Measurements from ENCODE around the gene URB2.

URB2 gene

DNA sequence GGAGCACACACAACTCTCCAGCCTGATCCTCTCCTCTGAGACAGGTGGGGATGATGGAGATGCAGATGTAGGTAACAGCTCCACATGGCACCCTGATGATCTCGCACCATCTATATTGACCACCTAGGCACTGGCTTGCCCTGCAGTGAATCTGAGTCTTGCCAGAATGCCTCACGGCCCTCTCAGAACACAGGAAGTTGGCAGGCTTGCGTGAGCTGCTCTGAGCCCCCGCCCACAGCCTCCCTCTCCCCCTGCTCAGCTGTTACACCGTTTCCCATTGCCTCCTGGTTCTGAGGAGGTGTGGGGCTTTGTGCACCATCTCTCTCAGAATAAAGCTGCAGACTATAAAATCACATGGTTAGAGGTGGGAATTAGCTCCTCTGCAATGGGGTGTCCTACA, 48.0 kb downstream of the URB2 start:
- Histone ChIP-seq H3K9ac (ENCODE audit: low read depth, low read length) (no peak overlapping the region), H3K4me3 (ENCODE audit: low read depth, low read length) (no peak overlapping the region), H3K9me3 (ENCODE audit: control insufficient read depth, insufficient read depth, low read length) (no peaks in the 10 kb centered on the region)

GRCh38 chr1:229675396-229675795, 49.3 kb downstream of the URB2 start:
- Histone ChIP-seq H3K9me3 (ENCODE audit: control insufficient read depth, insufficient read depth, low read length) (no peaks in the 10 kb centered on the region), H3K4me3 (ENCODE audit: low read depth, low read length) (no peak overlapping the region), H3K36me3 (ENCODE audit: control insufficient read depth, insufficient read depth, low read length) (no peaks in the 10 kb centered on the region), H3K27me3 (ENCODE audit: control insufficient read depth, insufficient read depth, low read length) (no peaks in the 10 kb centered on the region), H3K9ac (ENCODE audit: low read depth, low read length) (no peak overlapping the region), H3K4me1 (ENCODE audit: control insufficient read depth, insufficient read depth, low read length) (no peaks in the 10 kb centered on the region)

More for the DNA sequence above, 48.0 kb downstream of the URB2 start:
- no peaks in the 10 kb centered on the region for H3K4me1 ChIP-seq (ENCODE audit: control insufficient read depth, insufficient read depth, low read length)
- H3K36me3 ChIP-seq (ENCODE audit: control insufficient read depth, insufficient read depth, low read length), result no peaks in the 10 kb centered on the region
- no peaks in the 10 kb centered on the region for H3K27me3 ChIP-seq (ENCODE audit: control insufficient read depth, insufficient read depth, low read length)

DNA sequence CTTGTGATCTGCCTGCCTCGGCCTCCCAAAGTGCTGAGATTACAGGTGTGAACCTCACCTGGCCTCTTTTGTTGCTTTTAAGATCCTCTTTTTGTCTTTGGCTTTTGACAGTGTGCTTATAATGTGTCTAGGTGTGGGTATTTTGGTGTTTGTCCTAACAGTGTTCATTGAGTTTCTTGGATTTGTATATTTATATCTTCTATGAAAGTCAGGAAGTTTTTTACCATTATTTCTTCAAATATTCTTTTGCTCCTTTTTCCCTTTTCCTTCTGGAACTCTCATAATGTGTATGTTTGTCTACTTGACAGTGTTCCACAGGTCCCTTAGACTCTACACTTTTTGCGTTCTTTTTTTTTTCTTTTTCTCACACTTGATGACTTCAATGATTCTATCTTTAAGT, 59.1 kb downstream of the URB2 start:
- no peaks in the 10 kb centered on the region for H3K9me3 ChIP-seq (ENCODE audit: control insufficient read depth, insufficient read depth, low read length)
- no peak overlapping the region for H3K4me3 ChIP-seq (ENCODE audit: low read depth, low read length)
- H3K36me3 ChIP-seq (ENCODE audit: control insufficient read depth, insufficient read depth, low read length), result no peaks in the 10 kb centered on the region
- H3K4me1 ChIP-seq (ENCODE audit: control insufficient read depth, insufficient read depth, low read length), result no peaks in the 10 kb centered on the region
- no peaks in the 10 kb centered on the region for H3K27me3 ChIP-seq (ENCODE audit: control insufficient read depth, insufficient read depth, low read length)
- H3K9ac ChIP-seq (ENCODE audit: low read depth, low read length), result no peak overlapping the region

DNA sequence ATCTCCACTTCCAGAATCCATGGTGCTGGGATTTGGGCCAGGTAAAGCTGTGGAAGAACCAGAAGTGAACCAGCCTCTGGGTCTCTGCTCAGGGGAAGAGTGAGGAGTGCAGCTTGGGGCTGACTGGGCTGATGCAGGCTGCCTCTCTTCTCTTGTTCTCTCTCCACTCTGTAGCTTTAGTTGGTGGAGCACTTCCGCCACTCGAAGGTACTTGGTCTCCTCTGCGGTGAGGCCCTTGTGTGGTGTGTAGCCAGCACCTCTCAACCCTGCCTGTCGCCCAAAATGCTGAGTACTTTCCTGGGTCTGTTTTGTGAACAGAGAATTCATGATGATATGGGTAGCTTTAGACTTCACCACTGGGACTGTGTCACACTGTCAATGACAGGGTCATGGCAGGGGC, 63.2 kb downstream of the URB2 start:
- H3K27me3 ChIP-seq (ENCODE audit: control insufficient read depth, insufficient read depth, low read length), result no peaks in the 10 kb centered on the region
- peaks cover 3% of the 10 kb centered on the region for H3K4me1 ChIP-seq (ENCODE audit: control insufficient read depth, insufficient read depth, low read length)
- no peak overlapping the region for H3K4me3 ChIP-seq (ENCODE audit: low read depth, low read length)
- no peak overlapping the region for H3K9ac ChIP-seq (ENCODE audit: low read depth, low read length)
- no peaks in the 10 kb centered on the region for H3K9me3 ChIP-seq (ENCODE audit: control insufficient read depth, insufficient read depth, low read length)
- H3K36me3 ChIP-seq (ENCODE audit: control insufficient read depth, insufficient read depth, low read length), result no peaks in the 10 kb centered on the region

- no peaks in the 10 kb centered on the region for H3K36me3 ChIP-seq (ENCODE audit: control insufficient read depth, insufficient read depth, low read length)
- no peaks in the 10 kb centered on the region for H3K27me3 ChIP-seq (ENCODE audit: control insufficient read depth, insufficient read depth, low read length)
- H3K4me1 ChIP-seq (ENCODE audit: control insufficient read depth, insufficient read depth, low read length), result peaks cover 4% of the 10 kb centered on the region
- no peak overlapping the region for H3K9ac ChIP-seq (ENCODE audit: low read depth, low read length)
- H3K4me3 ChIP-seq (ENCODE audit: low read depth, low read length), result no peak overlapping the region
- H3K9me3 ChIP-seq (ENCODE audit: control insufficient read depth, insufficient read depth, low read length), result no peaks in the 10 kb centered on the region
Observed at GRCh38 chr1:229689904-229690303, 63.9 kb downstream of the URB2 start.

- no peaks in the 10 kb centered on the region for H3K36me3 ChIP-seq (ENCODE audit: control insufficient read depth, insufficient read depth, low read length)
- no peak overlapping the region for H3K4me3 ChIP-seq (ENCODE audit: low read depth, low read length)
- no peaks in the 10 kb centered on the region for H3K9me3 ChIP-seq (ENCODE audit: control insufficient read depth, insufficient read depth, low read length)
- peaks cover 11% of the 10 kb centered on the region for H3K4me1 ChIP-seq (ENCODE audit: control insufficient read depth, insufficient read depth, low read length)
- no peaks in the 10 kb centered on the region for H3K27me3 ChIP-seq (ENCODE audit: control insufficient read depth, insufficient read depth, low read length)
- H3K9ac ChIP-seq (ENCODE audit: low read depth, low read length), result no peak overlapping the region
Observed at GRCh38 chr1:229690662-229691061, 64.6 kb downstream of the URB2 start.

DNA sequence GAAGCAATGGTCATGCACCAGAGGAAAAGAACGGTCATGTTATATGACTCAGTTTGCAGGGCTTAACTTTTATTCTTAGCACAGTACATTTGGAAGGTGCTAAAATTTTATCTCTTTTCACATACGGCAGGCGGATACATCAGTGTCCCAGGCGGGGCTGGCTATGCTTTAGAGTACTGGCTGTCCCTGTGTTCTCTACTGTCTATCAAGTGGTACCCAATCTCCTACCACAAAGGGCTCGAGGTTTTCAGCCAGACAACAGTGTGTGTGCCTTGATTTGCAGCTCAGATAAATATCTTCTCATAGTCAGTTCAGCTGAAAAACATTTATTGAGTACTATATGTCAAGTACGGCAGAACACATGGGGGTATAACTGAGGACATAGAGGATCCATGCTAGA, 65.3 kb downstream of the URB2 start:
- Histone ChIP-seq H3K27me3 (ENCODE audit: control insufficient read depth, insufficient read depth, low read length) (no peaks in the 10 kb centered on the region), H3K4me3 (ENCODE audit: low read depth, low read length) (no peak overlapping the region), H3K36me3 (ENCODE audit: control insufficient read depth, insufficient read depth, low read length) (no peaks in the 10 kb centered on the region), H3K4me1 (ENCODE audit: control insufficient read depth, insufficient read depth, low read length) (peaks cover 16% of the 10 kb centered on the region), H3K9me3 (ENCODE audit: control insufficient read depth, insufficient read depth, low read length) (no peaks in the 10 kb centered on the region), H3K9ac (ENCODE audit: low read depth, low read length) (no peak overlapping the region)

- no peak overlapping the region for H3K9ac ChIP-seq (ENCODE audit: low read depth, low read length)
- no peaks in the 10 kb centered on the region for H3K27me3 ChIP-seq (ENCODE audit: control insufficient read depth, insufficient read depth, low read length)
- H3K9me3 ChIP-seq (ENCODE audit: control insufficient read depth, insufficient read depth, low read length), result no peaks in the 10 kb centered on the region
- H3K4me1 ChIP-seq (ENCODE audit: control insufficient read depth, insufficient read depth, low read length), result peaks cover 20% of the 10 kb centered on the region
- no peak overlapping the region for H3K4me3 ChIP-seq (ENCODE audit: low read depth, low read length)
- H3K36me3 ChIP-seq (ENCODE audit: control insufficient read depth, insufficient read depth, low read length), result no peaks in the 10 kb centered on the region
Observed at GRCh38 chr1:229693129-229693900, 67.3 kb downstream of the URB2 start.

DNA sequence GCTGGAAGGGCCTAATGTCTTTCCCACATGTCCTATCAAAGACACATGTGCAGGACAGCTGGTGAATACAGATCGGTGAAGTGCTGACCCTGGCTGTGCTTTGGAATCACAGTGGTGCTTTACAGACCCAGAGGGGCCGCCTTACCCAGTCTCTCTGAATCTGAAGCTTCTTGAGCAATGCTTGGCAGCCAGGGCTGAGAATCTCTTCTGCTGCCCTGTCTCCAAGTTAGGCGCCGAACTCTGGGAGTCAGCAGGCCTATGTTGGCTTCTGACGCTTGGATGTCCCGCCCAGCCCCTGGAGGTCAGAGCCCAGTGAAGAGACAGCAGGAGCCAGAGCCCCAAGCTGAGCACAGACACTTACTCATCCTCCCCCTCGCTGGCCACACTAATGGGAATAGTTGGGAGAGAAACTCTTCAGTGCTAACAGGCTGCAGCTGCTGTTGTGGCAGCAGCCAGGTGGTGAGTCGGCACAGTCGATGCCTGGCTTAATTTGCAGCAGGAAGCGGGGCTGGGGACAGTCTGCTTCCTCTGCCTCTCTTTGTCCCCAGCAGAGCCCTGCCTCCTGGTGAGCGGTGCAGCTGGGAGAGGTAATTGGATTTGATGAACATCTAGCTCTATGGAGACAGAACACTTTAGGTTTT, 68.1 kb downstream of the URB2 start:
- Histone ChIP-seq H3K4me1 (ENCODE audit: control insufficient read depth, insufficient read depth, low read length) (peaks cover 20% of the 10 kb centered on the region), H3K4me3 (ENCODE audit: low read depth, low read length) (no peak overlapping the region), H3K36me3 (ENCODE audit: control insufficient read depth, insufficient read depth, low read length) (no peaks in the 10 kb centered on the region), H3K9ac (ENCODE audit: low read depth, low read length) (no peak overlapping the region), H3K9me3 (ENCODE audit: control insufficient read depth, insufficient read depth, low read length) (no peaks in the 10 kb centered on the region), H3K27me3 (ENCODE audit: control insufficient read depth, insufficient read depth, low read length) (no peaks in the 10 kb centered on the region)

- H3K9me3 ChIP-seq (ENCODE audit: control insufficient read depth, insufficient read depth, low read length), result no peaks in the 10 kb centered on the region
- no peaks in the 10 kb centered on the region for H3K27me3 ChIP-seq (ENCODE audit: control insufficient read depth, insufficient read depth, low read length)
- peaks cover 20% of the 10 kb centered on the region for H3K4me1 ChIP-seq (ENCODE audit: control insufficient read depth, insufficient read depth, low read length)
- H3K9ac ChIP-seq (ENCODE audit: low read depth, low read length), result no peak overlapping the region
- no peaks in the 10 kb centered on the region for H3K36me3 ChIP-seq (ENCODE audit: control insufficient read depth, insufficient read depth, low read length)
- no peak overlapping the region for H3K4me3 ChIP-seq (ENCODE audit: low read depth, low read length)
Observed at GRCh38 chr1:229696385-229696784, 70.3 kb downstream of the URB2 start.

- Histone ChIP-seq H3K9ac (ENCODE audit: low read depth, low read length) (no peak overlapping the region), H3K9me3 (ENCODE audit: control insufficient read depth, insufficient read depth, low read length) (no peaks in the 10 kb centered on the region), H3K36me3 (ENCODE audit: control insufficient read depth, insufficient read depth, low read length) (no peaks in the 10 kb centered on the region), H3K27me3 (ENCODE audit: control insufficient read depth, insufficient read depth, low read length) (no peaks in the 10 kb centered on the region), H3K4me3 (ENCODE audit: low read depth, low read length) (no peak overlapping the region), H3K4me1 (ENCODE audit: control insufficient read depth, insufficient read depth, low read length) (peaks cover 17% of the 10 kb centered on the region)
Observed at GRCh38 chr1:229699613-229700267, 73.7 kb downstream of the URB2 start.

DNA sequence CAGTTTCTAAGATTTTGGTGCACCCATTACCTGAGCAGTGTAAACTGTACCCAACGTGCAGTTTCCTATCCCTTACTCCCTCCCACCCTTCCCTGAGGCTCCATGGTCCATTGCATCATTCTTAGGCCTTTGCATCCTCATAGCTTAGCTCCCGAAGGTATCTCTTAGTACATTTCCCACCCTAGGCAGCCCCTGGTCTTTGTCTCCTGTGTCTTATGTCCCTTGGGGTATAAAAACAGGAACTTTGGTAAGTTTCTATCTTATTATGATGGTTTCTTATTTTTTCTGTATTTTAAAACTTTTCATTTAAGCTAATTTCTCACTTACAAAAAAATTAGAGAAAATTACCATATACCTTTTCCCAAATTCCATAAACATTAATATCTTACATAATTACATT, 78.1 kb downstream of the URB2 start:
- no peak overlapping the region for H3K9ac ChIP-seq (ENCODE audit: low read depth, low read length)
- H3K4me3 ChIP-seq (ENCODE audit: low read depth, low read length), result no peak overlapping the region
- no peaks in the 10 kb centered on the region for H3K27me3 ChIP-seq (ENCODE audit: control insufficient read depth, insufficient read depth, low read length)
- H3K9me3 ChIP-seq (ENCODE audit: control insufficient read depth, insufficient read depth, low read length), result no peaks in the 10 kb centered on the region
- no peaks in the 10 kb centered on the region for H3K36me3 ChIP-seq (ENCODE audit: control insufficient read depth, insufficient read depth, low read length)
- no peaks in the 10 kb centered on the region for H3K4me1 ChIP-seq (ENCODE audit: control insufficient read depth, insufficient read depth, low read length)

Measured in iPS-15b (cell line).